ENCODE data around the gene SUDS3.
"Not testable (repeated sequence)": the region's sequence is repeated elsewhere in the genome, so short reads cannot be mapped to it uniquely, and the experiment has no call there.

SUDS3 gene, protein sequence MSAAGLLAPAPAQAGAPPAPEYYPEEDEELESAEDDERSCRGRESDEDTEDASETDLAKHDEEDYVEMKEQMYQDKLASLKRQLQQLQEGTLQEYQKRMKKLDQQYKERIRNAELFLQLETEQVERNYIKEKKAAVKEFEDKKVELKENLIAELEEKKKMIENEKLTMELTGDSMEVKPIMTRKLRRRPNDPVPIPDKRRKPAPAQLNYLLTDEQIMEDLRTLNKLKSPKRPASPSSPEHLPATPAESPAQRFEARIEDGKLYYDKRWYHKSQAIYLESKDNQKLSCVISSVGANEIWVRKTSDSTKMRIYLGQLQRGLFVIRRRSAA

GRCh38 chr12:118376089-118377020, at the start of gene SUDS3:
Gene SUDS3 (plus strand): TSS chr12:118376555. CDS start chr12:118376692, 137 bp downstream.
- DNase-seq (ENCODE audit: low spot score): peak; percentile 93

- no peak for DNase-seq (ENCODE audit: low spot score)
Measured at GRCh38 chr12:118326991-118327390, 49.4 kb upstream of the SUDS3 start.

DNA sequence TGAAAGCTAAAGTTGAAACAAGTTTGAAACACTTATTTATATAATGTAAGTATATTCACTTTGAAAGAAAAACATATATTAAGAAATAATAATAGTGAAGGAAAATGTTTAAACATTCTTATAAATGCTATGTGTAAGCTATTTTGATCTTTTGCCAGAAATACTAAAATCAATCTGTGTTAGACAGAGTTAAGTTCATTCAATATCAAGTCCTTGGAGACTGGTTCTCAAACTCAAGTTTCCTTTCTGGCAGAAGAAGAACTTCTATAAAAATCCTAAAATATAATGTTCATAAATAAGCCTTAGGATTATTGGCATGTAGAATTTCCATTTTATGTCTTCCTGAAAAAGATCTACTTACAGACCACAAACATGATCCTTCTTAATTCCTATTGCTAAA, 49.0 kb upstream of the SUDS3 start:
- DNase-seq (ENCODE audit: low spot score): no peak

DNA sequence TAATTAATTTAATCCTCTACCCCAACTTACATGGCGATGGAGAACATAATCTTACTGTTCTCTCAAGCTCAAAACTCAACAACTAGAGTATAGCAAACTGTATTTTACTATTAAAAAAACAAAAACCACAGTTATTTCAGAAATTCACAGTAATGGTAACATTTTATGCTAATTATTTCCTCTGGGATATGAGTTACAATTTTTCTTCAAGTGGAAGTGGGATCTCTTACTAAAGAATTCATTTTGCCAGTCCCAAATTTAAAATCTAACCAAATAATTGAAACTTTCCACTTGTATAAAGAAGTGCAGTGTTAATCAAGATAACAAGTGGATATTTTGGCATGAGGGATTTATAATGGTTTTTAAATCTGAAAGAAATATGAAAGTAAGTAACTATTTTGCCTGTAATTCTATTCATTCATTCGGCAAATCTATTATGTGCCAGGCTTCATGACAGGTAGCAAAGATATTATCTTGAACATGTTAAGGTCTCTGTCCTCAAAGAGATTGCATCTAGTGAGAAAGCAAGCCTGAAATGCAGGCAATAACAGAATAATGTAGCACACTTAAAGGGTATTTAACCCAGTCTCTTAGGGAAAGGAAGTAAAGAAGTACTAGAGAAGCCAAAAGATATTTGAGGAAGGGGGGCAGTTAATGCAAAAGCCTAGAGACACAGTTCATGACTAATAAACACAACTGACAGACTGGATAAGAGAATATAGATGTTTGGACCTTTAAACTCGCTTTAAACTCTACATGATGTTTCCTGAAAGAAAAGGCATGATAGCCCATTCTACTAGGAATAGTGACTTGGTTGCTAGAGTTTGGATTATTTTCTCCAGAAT, 47.6 kb upstream of the SUDS3 start:
- no peak for DNase-seq (ENCODE audit: low spot score)

DNA sequence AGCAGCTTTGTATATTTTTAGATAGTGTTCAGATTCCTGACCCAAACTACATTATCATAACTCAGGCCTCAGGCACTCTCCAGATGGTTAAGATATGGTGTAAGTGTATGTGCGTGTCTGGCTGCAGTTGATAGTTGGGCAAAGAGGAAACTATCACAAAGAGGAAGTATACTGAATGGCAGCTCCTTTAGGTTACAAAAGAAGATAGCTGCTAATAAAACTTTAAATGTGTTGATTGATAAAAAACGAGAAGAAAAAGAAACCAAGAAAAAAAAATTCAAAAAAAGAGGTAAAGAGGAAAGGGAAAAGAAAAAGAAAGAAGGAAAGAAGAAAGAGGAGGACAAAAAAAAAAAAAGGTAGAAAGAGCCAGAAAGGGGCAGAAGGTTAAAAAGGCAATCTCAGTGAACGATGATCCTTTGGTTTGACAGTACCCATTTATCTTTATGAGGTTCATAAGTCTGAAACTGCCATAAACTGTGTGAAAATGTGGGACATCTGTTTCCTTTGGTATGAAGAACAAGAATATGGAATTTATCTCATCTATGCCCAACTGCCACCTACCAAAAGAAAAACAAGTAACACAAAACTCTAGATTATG, 45.8 kb upstream of the SUDS3 start:
- no peak for DNase-seq (ENCODE audit: low spot score)

- no peak for DNase-seq (ENCODE audit: low spot score)
Measured at GRCh38 chr12:118332511-118332910, 43.8 kb upstream of the SUDS3 start.

DNA sequence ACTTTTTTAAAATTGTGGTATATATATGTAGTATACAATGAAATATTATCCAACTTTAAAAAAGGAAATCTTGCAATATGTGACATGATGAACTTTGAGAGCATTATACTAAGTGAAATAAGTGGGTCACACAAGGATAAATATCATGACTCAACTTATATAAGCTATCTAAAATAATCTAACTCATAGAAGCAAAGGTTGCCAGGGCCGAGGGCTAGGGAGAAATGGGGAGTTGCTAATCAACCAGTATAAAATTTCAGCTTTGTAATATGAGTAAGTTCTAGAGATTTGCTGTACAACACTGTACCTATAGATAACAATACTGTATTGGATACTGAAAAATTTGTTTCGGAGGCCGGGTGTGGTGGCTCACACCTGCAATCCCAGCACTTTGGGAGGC, 42.1 kb upstream of the SUDS3 start:
- no peak for DNase-seq (ENCODE audit: low spot score)

DNA sequence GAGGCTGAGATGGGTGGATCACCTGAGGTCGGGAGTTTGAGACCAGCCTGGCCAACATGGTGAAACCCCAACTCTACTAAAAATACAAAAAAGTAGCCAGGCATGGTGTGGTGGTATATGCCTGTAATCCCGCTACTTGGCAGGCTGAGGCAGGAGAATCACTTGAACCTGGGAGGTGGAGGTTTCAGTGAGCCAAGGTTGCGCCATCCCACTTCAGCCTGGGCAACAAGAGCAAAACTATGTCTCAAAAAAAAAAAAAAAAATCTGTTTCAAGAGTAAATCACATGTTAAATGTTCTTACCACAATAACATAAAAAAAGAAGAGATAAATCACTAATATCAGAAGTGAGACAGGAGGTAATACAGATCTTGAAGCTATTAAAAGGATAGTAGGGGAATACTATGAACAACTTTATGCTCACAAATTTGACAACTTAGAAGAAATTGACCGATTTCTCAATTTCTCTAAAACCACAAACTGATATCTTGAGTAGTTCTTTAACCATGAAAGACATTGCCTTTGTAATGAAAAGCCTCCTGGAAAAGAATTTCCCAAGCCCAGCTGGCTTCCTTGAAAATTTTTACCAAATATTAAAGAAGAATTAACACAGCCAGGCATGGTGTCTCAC, 41.3 kb upstream of the SUDS3 start:
- DNase-seq (ENCODE audit: low spot score): no peak

DNA sequence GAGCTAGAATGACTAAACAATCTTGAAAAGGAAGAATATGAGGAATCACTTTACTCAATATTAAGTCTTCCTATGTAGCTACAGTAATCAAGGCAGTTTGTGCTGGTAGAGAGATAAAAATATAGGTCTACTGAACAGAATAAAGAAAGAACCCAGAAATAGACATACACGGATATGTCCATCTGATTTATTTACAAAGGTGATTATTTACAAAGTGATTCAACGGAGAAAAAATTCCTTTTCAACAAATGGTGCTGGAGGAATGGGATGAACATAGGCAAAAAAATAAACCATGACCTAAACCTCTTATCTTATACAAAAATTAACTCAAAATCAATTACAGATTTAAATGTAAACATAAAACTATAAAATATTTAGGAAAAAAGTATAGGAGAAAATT, 40.2 kb upstream of the SUDS3 start:
- no peak for DNase-seq (ENCODE audit: low spot score)

DNA sequence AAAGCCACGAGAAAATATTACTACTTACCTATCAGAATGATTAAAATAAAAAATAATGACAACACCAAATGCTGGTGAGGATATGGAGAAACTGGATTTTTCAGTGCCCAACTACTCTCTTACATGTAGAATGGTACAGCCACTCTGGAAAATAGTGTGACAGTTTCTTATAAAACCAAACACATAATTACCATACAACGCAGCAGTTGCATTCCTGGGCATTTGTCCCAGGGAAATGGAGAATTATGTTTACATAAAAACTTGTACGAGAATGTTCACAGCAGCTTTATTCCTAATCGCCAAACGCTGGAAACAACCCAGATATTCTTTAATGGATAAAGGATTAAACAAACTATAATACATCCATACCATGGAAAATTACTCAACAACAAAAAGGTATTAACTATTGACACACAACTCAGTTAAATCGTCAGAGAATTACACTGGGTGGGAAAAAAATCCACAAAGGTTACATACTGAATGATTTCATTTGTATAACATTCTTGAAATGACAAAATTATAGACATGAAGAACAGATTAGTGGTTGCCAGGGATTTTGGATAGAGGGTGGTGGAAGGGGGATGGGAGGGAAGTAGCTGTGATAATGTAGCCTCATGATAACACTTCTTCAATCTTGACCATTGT, 39.0 kb upstream of the SUDS3 start:
- DNase-seq (ENCODE audit: low spot score): no peak

DNA sequence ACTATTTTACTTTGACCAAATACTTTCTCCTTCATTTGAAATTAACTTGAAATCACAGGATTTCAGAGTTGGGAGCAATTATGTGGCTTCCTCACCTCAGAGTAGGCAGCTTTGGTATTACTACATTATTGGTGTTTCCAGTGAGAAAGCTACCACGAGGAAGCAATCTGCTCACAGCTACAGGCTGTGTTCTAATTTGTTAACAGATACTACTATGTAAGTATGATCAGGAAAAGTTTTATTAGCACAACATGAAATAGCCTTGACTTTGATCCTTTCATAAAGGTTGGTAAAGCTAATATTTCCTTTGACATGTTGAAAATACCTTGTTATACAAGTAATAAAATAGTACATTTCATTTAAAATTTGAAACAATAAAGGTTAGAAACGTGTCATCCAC, 34.3 kb upstream of the SUDS3 start:
- DNase-seq (ENCODE audit: low spot score): no peak

DNA sequence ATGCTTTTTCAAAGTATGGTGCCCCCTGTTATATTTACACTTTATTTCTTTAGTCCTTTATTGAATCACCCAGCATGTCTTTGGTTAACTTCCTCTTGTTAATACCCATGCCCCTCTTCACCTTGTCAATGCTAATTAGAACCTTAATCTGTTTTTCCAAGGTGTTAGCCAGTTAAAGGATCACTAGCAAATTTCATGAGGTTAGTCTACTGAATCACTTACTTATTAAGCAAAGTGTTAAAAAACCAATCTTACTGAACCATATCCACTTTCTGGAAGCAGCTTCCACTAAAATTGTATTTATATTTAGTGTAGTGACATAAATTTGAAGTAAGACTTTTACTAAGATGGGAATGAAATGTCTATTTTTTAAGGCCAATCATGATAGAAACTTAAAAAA, 31.5 kb upstream of the SUDS3 start:
- no peak for DNase-seq (ENCODE audit: low spot score)

- DNase-seq (ENCODE audit: low spot score): no peak
Measured at GRCh38 chr12:118345355-118345754, 31.0 kb upstream of the SUDS3 start.

DNA sequence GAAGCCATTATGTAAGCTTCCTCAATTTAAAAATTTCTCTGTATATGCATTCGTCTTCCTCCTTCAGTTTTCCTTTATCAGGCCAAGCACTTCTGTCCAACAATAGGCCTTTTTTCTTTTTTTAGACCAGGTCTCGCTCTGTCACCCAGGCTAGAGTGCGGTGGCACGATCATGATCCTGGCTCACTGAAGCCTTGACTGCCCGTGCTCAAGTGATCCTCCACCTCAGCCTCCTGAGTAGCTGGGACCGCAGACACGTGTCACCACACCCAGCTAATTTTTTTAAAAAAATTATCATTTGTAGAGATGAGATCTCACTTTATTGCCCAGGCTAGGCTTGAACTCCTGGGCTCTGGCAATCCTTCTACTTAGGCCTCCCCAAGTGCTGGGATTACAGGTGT, 29.5 kb upstream of the SUDS3 start:
- no peak for DNase-seq (ENCODE audit: low spot score)

DNA sequence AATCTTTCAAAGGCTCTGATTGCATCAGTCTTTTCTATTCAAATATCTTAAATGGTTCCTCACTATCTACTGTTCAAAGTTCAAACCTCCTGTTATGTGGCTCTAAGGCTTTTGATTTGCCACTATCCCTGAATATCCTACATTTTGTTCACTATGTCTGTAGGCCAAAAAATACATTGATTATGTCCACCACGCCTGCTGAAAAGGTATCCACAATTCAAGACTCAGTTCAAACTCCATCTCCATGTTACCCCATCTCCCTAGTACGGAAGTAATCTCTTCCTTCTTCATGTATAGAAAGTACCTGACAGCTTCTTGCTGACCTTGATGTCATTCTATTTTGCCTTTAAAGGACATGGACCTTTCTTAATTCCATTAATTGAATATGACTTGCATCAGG, 28.4 kb upstream of the SUDS3 start:
- no peak for DNase-seq (ENCODE audit: low spot score)

- DNase-seq (ENCODE audit: low spot score): no peak
Measured at GRCh38 chr12:118350908-118351559, 25.3 kb upstream of the SUDS3 start.

DNA sequence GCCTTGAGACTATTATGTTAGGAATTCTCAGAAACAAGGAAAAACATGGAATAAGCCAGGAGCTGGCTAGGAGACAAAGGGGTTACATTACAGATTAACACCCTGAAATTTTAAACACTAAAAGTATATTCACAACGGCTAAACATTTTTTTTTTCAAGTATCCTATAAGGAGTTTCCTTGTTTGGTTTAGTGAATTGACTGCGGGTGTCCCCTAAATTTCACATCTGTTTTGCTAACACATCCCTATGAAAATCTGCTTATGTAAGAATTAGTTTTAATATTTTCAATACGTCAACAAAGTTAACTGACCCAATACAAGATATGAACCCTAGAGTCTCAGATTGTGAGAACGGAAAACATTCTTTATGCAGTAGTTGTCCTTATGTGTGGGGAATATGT, 22.6 kb upstream of the SUDS3 start:
- no peak for DNase-seq (ENCODE audit: low spot score)

- DNase-seq (ENCODE audit: low spot score): not testable (repeated sequence)
Measured at GRCh38 chr12:118354503-118354902, 21.9 kb upstream of the SUDS3 start.

DNA sequence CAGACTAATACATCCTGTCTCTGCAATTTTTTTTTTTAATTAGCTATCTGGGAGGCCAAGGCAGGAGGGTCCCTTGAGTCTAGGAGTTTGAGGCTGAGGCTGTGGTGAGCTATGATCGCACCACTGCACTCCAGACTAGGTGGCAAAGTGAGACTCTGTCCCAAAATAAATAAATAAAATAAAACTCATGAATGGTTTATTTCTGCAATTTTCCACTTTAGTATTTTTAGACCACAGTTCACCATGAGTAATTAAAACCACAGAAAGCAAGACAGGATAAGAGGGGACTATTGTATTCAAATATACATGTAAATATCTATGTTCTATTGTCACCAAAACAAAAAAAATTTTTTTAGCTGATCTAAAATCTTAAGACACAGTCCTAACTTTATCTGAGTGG, 21.5 kb upstream of the SUDS3 start:
- DNase-seq (ENCODE audit: low spot score): no peak

- DNase-seq (ENCODE audit: low spot score): no peak
Measured at GRCh38 chr12:118355843-118356242, 20.5 kb upstream of the SUDS3 start.
